Neuronal stem cell (in vitro differentiated cells): ENCODE measurements around the gene CD34.
A peak's percentile ranks its signal among the peaks of the same experiment; 100 is the strongest.

Experiments used
- DNase-seq: peaks from one replicate; pipeline ENCODE4 v3.0.0-alpha.2; 2013; ENCODE audit warnings: low spot score
- H2AFZ ChIP-seq: one replicate; pipeline ENCODE4 v1.6.1; 2013; ENCODE audit warnings: mild to moderate bottlenecking, low read length, inconsistent platforms
- H2AK5ac ChIP-seq: 2 replicates; pipeline ENCODE4 v1.6.1; 2013; ENCODE audit warnings: low read depth, mild to moderate bottlenecking, inconsistent platforms, low read length, moderate library complexity, mixed read lengths
- H2BK120ac ChIP-seq: 2 replicates; pipeline ENCODE4 v1.6.1; 2013; ENCODE audit warnings: low read depth, mild to moderate bottlenecking, inconsistent platforms, low read length, moderate library complexity, mixed read lengths
- H2BK12ac ChIP-seq: one replicate; pipeline ENCODE4 v1.6.1; 2013; ENCODE audit warnings: low read length, inconsistent platforms
- H2BK15ac ChIP-seq: 2 replicates; pipeline ENCODE4 v1.6.1; 2013; ENCODE audit warnings: mild to moderate bottlenecking, low read length, inconsistent platforms, mixed read lengths
- H2BK5ac ChIP-seq: one replicate; pipeline ENCODE4 v1.6.1; 2013; ENCODE audit warnings: inconsistent platforms, mild to moderate bottlenecking, low read length, moderate library complexity
- H3K14ac ChIP-seq: one replicate; pipeline ENCODE4 v1.6.1; 2013; ENCODE audit warnings: low read length, inconsistent platforms
- H3K18ac ChIP-seq: 2 replicates; pipeline ENCODE4 v1.6.1; 2013; ENCODE audit warnings: low read length, inconsistent platforms
- H3K23ac ChIP-seq: 2 replicates; pipeline ENCODE4 v1.6.1; 2013; ENCODE audit warnings: low read depth, mild to moderate bottlenecking, mixed read lengths, low read length, inconsistent platforms; ENCODE audit not compliant: poor library complexity
- H3K27ac ChIP-seq: replicated peaks from 3 replicates; pipeline ENCODE4 v1.5.1; 2013; ENCODE audit warnings: low read length, inconsistent platforms
- H3K27me3 ChIP-seq, 3 experiments: 2 replicates each; pipeline ENCODE4 v1.6.1; 2013; ENCODE audit warnings: low read length in 3 of 3, mild to moderate bottlenecking in 2 of 3, inconsistent platforms in 1 of 3, low read depth in 1 of 3, mixed read lengths in 1 of 3, moderate library complexity in 1 of 3; ENCODE audit not compliant: control insufficient read depth in 3 of 3, insufficient read depth in 3 of 3
- H3K36me3 ChIP-seq, 2 donors: replicated peaks in 1 of 2; 2 replicates each; pipeline ENCODE4 v1.6.1; 2013; ENCODE audit warnings: low read length in 2 of 2; ENCODE audit not compliant: control insufficient read depth in 2 of 2, insufficient read depth in 2 of 2
- H3K4ac ChIP-seq: 2 replicates; pipeline ENCODE4 v1.6.1; 2013; ENCODE audit warnings: inconsistent platforms, mild to moderate bottlenecking, low read length, moderate library complexity
- H3K4me1 ChIP-seq, 2 donors: 1 replicate in 1 of 2; 2 replicates in 1 of 2; pipeline ENCODE4 v1.6.1; 2013; ENCODE audit warnings: low read length in 2 of 2, low read depth in 1 of 2; ENCODE audit not compliant: control insufficient read depth in 2 of 2, insufficient read depth in 1 of 2
- H3K4me2 ChIP-seq: one replicate; pipeline ENCODE4 v1.6.1; 2013; ENCODE audit warnings: mild to moderate bottlenecking, low read length, inconsistent platforms; ENCODE audit not compliant: insufficient read depth, poor library complexity, severe bottlenecking
- H3K4me3 ChIP-seq, 2 donors: 2 replicates each; pipeline ENCODE4 v1.5.1; 2013; ENCODE audit warnings: low read length in 2 of 2, mild to moderate bottlenecking in 2 of 2, inconsistent platforms in 1 of 2, moderate library complexity in 1 of 2
- H3K79me1 ChIP-seq: one replicate; pipeline ENCODE4 v1.6.1; 2013; ENCODE audit warnings: low read depth, mild to moderate bottlenecking, inconsistent platforms, low read length, moderate library complexity
- H3K9ac ChIP-seq: one replicate; pipeline ENCODE4 v1.6.1; 2013; ENCODE audit warnings: mild to moderate bottlenecking, low read depth, low read length, inconsistent platforms; ENCODE audit not compliant: poor library complexity
- H3K9me3 ChIP-seq, 2 donors: replicated peaks in 1 of 2; 2 replicates each; pipeline versions ENCODE3 to v1.6.1; 2013; ENCODE audit warnings: low read length in 2 of 2, mild to moderate bottlenecking in 2 of 2, inconsistent platforms in 1 of 2, low read depth in 1 of 2, mixed read lengths in 1 of 2, moderate library complexity in 1 of 2; ENCODE audit not compliant: control insufficient read depth in 2 of 2, insufficient read depth in 1 of 2
- H4K8ac ChIP-seq: one replicate; pipeline ENCODE4 v1.6.1; 2013; ENCODE audit warnings: low read depth, mild to moderate bottlenecking, inconsistent platforms, low read length, moderate library complexity
- H4K91ac ChIP-seq: one replicate; pipeline ENCODE4 v1.6.1; 2013; ENCODE audit warnings: low read length, low read depth, mild to moderate bottlenecking, inconsistent platforms; ENCODE audit not compliant: poor library complexity
- WGBS, 2 donors: extraction: QIAGEN DNeasy Blood & Tissue Kit; methylation state at CpG; one replicate each; pipeline ENCODE4 v1.1.7; 2013; ENCODE audit warnings: missing lambda C conversion rate in 2 of 2, mixed read lengths in 1 of 2; ENCODE audit not compliant: insufficient read length in 2 of 2, insufficient replicate concordance in 1 of 2; ENCODE audit errors: extremely low coverage in 2 of 2; 5-methylcytosine and 5-hydroxymethylcytosine counted together

CD34 gene

DNA sequence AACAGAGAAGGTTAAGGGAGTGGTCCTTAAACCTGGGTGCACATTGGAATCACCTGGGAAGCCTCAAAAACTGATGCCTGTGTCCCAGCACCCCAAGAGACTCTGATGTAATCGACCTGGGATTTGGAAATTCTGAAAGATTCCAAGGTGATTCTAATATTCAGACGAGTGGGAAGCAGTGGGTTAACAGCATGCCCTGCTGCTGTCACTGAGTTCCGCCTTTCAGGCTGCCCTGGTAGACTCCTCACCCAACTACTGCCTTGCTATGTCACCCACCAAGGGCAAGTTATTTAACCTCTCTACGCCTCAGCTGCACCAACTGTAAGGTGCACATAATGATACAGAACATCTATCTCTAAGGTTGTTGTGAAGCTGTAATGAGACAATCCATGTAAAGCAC, 59.2 kb downstream of the CD34 start:
- Histone ChIP-seq H2BK12ac (no peak overlapping the region), H3K36me3 (peaks cover 0 to 73% of the 10 kb centered on the region in 2 donors)

GRCh38 chr1:207850621-207851407, 60.1 kb downstream of the CD34 start:
- no peak overlapping the region for H3K4ac ChIP-seq
- H3K9ac ChIP-seq = no peak overlapping the region
- no CpG with 5 or more reads among the region's 7 CpGs for WGBS, 2 donors
- H3K9me3 ChIP-seq = no peaks in the 10 kb centered on the region
- H2BK5ac ChIP-seq = no peak overlapping the region
- H3K27me3 ChIP-seq = no peaks in the 10 kb centered on the region
- H4K91ac ChIP-seq = no peak overlapping the region
- no peak overlapping the region for H3K4me3 ChIP-seq
- no peaks in the 10 kb centered on the region for H3K79me1 ChIP-seq
- no peak overlapping the region for H3K27ac ChIP-seq
- no peak overlapping the region for H2BK120ac ChIP-seq
- H3K4me1 ChIP-seq = no peaks in the 10 kb centered on the region
- H3K4me2 ChIP-seq = no peak overlapping the region
- H3K14ac ChIP-seq = no peak overlapping the region
- H2AFZ ChIP-seq = no peak overlapping the region
- H3K23ac ChIP-seq = no peak overlapping the region
- H2AK5ac ChIP-seq = no peak overlapping the region
- H2BK12ac ChIP-seq = no peak overlapping the region
- no peak overlapping the region for H2BK15ac ChIP-seq
- peaks cover 0 to 68% of the 10 kb centered on the region in 2 donors for H3K36me3 ChIP-seq
- H3K18ac ChIP-seq = peak overlapping the region; percentile 39
- DNase-seq = no peak
- H4K8ac ChIP-seq = no peak overlapping the region

More for the DNA sequence above, 59.2 kb downstream of the CD34 start:
- Histone ChIP-seq H2BK120ac (no peak overlapping the region), H3K23ac (no peak overlapping the region), H3K4ac (no peak overlapping the region), H4K91ac (no peak overlapping the region), H3K9me3 (no peaks in the 10 kb centered on the region), H3K4me2 (no peak overlapping the region), H4K8ac (no peak overlapping the region), H3K18ac (no peak overlapping the region), H2BK15ac (no peak overlapping the region), H3K27me3 (no peaks in the 10 kb centered on the region), H3K4me3 (no peak overlapping the region), H3K9ac (no peak overlapping the region), H2AK5ac (no peak overlapping the region), H3K27ac (no peak overlapping the region), H3K14ac (no peak overlapping the region), H3K4me1 (no peaks in the 10 kb centered on the region), H3K79me1 (no peaks in the 10 kb centered on the region), H2AFZ (no peak overlapping the region), H2BK5ac (no peak overlapping the region)
- no CpG with 5 or more reads among the region's 4 CpGs for WGBS, 2 donors
- DNase-seq = no peak

- Histone ChIP-seq H3K9ac (no peak overlapping the region), H3K27ac (no peak overlapping the region), H3K4me1 (no peaks in the 10 kb centered on the region)
These were observed 61.3 kb downstream of the CD34 start for GRCh38 chr1:207849646-207850045.

GRCh38 chr1:207849016-207849415, 61.9 kb downstream of the CD34 start:
- Histone ChIP-seq H3K4me2 (no peak overlapping the region), H3K27me3 (no peaks in the 10 kb centered on the region), H4K8ac (no peak overlapping the region)

More at GRCh38 chr1:207849646-207850045, 61.3 kb downstream of the CD34 start:
- no peak overlapping the region for H3K14ac ChIP-seq
- no peak overlapping the region for H2AFZ ChIP-seq
- H3K23ac ChIP-seq = no peak overlapping the region
- H3K79me1 ChIP-seq = no peaks in the 10 kb centered on the region
- no peaks in the 10 kb centered on the region for H3K9me3 ChIP-seq
- no peak overlapping the region for H2BK15ac ChIP-seq
- no peak overlapping the region for H2BK5ac ChIP-seq
- no peak overlapping the region for H4K8ac ChIP-seq
- H3K4me3 ChIP-seq = no peak overlapping the region
- H2AK5ac ChIP-seq = no peak overlapping the region
- no peak for DNase-seq
- H3K36me3 ChIP-seq = peaks cover 0 to 67% of the 10 kb centered on the region in 2 donors
- H2BK12ac ChIP-seq = no peak overlapping the region
- no peak overlapping the region for H3K4ac ChIP-seq
- no peak overlapping the region for H3K4me2 ChIP-seq
- no peak overlapping the region for H2BK120ac ChIP-seq
- H3K27me3 ChIP-seq = no peaks in the 10 kb centered on the region
- H3K18ac ChIP-seq = no peak overlapping the region
- H4K91ac ChIP-seq = no peak overlapping the region
- no CpG with 5 or more reads among the region's 8 CpGs for WGBS, 2 donors

More at GRCh38 chr1:207849016-207849415, 61.9 kb downstream of the CD34 start:
- no peak for DNase-seq
- H2BK15ac ChIP-seq = no peak overlapping the region
- no peak overlapping the region for H3K9ac ChIP-seq
- no peak overlapping the region for H3K4ac ChIP-seq
- no peak overlapping the region for H3K23ac ChIP-seq
- no CpG with 5 or more reads among the region's 3 CpGs for WGBS, 2 donors
- peaks cover 0 to 72% of the 10 kb centered on the region in 2 donors for H3K36me3 ChIP-seq
- no peaks in the 10 kb centered on the region for H3K9me3 ChIP-seq
- H2BK120ac ChIP-seq = no peak overlapping the region
- H4K91ac ChIP-seq = no peak overlapping the region
- H2BK12ac ChIP-seq = no peak overlapping the region
- no peak overlapping the region for H2AK5ac ChIP-seq
- no peak overlapping the region for H3K14ac ChIP-seq
- H2AFZ ChIP-seq = no peak overlapping the region
- H3K4me1 ChIP-seq = no peaks in the 10 kb centered on the region
- H2BK5ac ChIP-seq = no peak overlapping the region
- H3K79me1 ChIP-seq = no peaks in the 10 kb centered on the region
- no peak overlapping the region for H3K4me3 ChIP-seq
- H3K18ac ChIP-seq = no peak overlapping the region
- no peak overlapping the region for H3K27ac ChIP-seq
